ENCODE measurements around the gene VENTX.

GRCh38 chr10:133189256-133189655 lies 48.4 kb upstream of the VENTX start:
- TF ChIP-seq REST (IDR thresholded peaks at IDR 0.05; ENCODE audit: low read depth) (no peak), POLR2A (IDR thresholded peaks at IDR 0.05; ENCODE audit: borderline replicate concordance, extremely low read depth, insufficient read depth, insufficient read length) (no peak), EZH2 (IDR thresholded peaks at IDR 0.05) (no peak), EZH2phosphoT487 (IDR thresholded peaks at IDR 0.05; ENCODE audit: borderline replicate concordance) (no peak), CTCF (IDR thresholded peaks at IDR 0.05 in 2 of 3, conservative IDR thresholded peaks at IDR 0.05 in 1 of 3; ENCODE audit: borderline replicate concordance in 1 of 3, insufficient read depth in 1 of 3, low read depth in 2 of 3, low read length in 2 of 3) (no peak), SRF (IDR thresholded peaks at IDR 0.05; ENCODE audit: low read depth) (no peak)

All from HCT116 (cell line).